Activated T-helper 1 cell treated with Interleukin-2 at 50 U/mL for 16 hours (primary cell): ENCODE measurements around the gene NAP1L1.

Experiments used
- DNase-seq: peaks from one replicate; pipeline ENCODE4 v3.0.0-alpha.2; 2020; ENCODE audit warnings: low read depth

NAP1L1 gene

GRCh38 chr12:76040461-76040860 lies 44.0 kb downstream of the NAP1L1 start:
- DNase-seq = no peak

- no peak for DNase-seq
Observed at GRCh38 chr12:76038176-76038575, 46.3 kb downstream of the NAP1L1 start.

GRCh38 chr12:76037130-76038103 lies 47.1 kb downstream of the NAP1L1 start:
- DNase-seq = no peak

- DNase-seq = no peak
Observed at GRCh38 chr12:76035045-76035444, 49.4 kb downstream of the NAP1L1 start.

GRCh38 chr12:76033081-76034011 lies 51.1 kb downstream of the NAP1L1 start:
- DNase-seq = no peak

- DNase-seq = no peak
Observed at GRCh38 chr12:76032043-76032981, 52.2 kb downstream of the NAP1L1 start.

- peak; percentile 85 for DNase-seq
Observed at GRCh38 chr12:76031414-76032042, 53.0 kb downstream of the NAP1L1 start, which contains the start of gene PHLDA1. TSS of gene PHLDA1 (minus strand) at chr12:76031776.

- no peak for DNase-seq
Observed at GRCh38 chr12:76031081-76031413, 53.4 kb downstream of the NAP1L1 start.

- DNase-seq = peak; percentile 41
Observed at GRCh38 chr12:76030341-76031080, 54.0 kb downstream of the NAP1L1 start.

GRCh38 chr12:76029982-76030340 lies 54.5 kb downstream of the NAP1L1 start:
- DNase-seq = no peak

- DNase-seq = no peak
Observed at GRCh38 chr12:76028571-76029277, 55.8 kb downstream of the NAP1L1 start.

GRCh38 chr12:76026643-76027063 lies 57.8 kb downstream of the NAP1L1 start:
- no peak for DNase-seq

- DNase-seq = no peak
Observed at GRCh38 chr12:76025601-76026575, 58.6 kb downstream of the NAP1L1 start.

- no peak for DNase-seq
Observed at GRCh38 chr12:76024942-76025600, 59.4 kb downstream of the NAP1L1 start.

GRCh38 chr12:76024102-76024781 lies 60.2 kb downstream of the NAP1L1 start:
- no peak for DNase-seq

- no peak for DNase-seq
Observed at GRCh38 chr12:76023069-76023690, 61.3 kb downstream of the NAP1L1 start.

- DNase-seq = no peak
Observed at GRCh38 chr12:76022506-76022905, 62.0 kb downstream of the NAP1L1 start.
